Endothelial cell of hepatic sinusoid (primary cell): Measurements from ENCODE around the gene ANGPTL2.

Source experiments
- in situ Hi-C: cut with HindIII; loops from 2 replicates; pipeline ENCODE4 v1.10.0; 2017; ENCODE audit warnings: low sequenced_read_pairs

The ANGPTL2 gene

DNA sequence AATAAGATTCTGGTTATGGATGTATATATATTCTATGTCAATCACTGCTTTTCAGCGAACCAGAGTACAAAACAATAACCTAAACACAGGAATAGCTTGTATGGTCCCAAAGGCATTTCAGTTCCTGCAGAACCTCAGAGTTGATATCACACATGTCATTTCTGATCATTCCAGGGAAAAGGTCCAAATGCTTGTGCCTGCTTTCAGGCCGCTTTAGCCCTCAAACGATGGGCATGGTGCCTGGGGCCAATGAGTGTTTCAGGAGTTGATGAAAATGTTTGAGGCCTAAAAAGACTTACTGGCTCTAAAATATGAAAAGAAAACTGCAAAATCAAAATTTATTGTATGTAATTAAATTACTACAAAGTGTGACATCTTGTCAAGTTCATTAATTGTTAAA lies 22.8 kb downstream of the ANGPTL2 start:
- in situ Hi-C loops, result no loop called here

DNA sequence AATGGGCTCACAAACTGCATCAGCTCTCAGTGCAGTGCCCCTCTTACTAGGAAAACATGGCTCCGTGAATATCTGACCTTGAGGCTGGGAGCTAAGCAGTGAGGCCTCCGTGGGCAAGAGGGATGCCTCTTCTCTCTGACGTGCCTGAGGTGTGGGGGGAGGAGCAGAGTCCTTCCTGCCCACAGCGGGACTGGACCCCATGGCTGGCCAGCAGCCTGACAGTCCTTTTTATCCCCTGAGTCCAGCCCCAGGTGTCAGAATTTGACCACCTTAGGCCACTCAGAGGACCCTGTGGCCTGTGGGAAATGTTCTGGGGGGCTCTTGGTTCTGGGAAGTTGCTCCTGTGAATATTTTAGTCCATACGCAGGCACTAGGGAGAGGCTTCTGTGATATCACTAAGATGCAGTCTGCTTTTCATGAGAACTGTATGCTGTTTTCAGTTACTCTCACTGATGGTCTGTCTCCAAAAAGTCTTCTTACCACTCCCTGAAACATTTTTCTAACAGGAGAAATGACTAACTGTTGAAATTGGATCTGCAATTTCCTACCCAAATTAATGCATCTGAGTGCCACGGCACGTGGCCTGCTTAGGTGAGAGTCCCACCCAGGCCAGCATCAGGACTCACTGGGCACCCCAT lies 23.4 kb downstream of the ANGPTL2 start:
- in situ Hi-C loops, result no loop called here

GRCh38 chr9:127097683-127098082 lies 24.8 kb downstream of the ANGPTL2 start:
- in situ Hi-C loops, result no loop called here

DNA sequence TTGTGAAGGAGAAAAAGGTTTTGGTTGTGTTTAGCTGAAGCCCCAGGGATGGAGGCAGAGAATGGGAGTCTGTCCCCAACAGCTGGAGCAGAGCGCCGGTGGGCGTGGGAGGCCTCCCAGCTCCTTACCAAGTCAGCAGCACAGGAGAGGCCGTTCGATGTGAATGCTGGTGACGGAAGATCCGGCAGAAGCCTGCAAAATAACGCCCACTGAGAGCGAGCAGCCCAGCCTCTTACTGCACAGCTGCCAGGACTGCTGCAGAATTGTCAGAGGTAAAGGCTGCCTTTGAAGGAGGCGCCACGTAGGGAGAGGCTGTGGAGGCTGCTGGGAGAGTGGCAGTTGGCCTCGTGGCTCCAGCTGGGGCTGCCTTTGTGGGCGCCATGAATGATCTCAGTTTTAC lies 26.2 kb downstream of the ANGPTL2 start:
- in situ Hi-C loops, result no loop called here

- in situ Hi-C loops, result no loop called here
Measured at GRCh38 chr9:127095411-127095810, 27.0 kb downstream of the ANGPTL2 start.

- in situ Hi-C loops, result no loop called here
Measured at GRCh38 chr9:127093319-127094020, 29.0 kb downstream of the ANGPTL2 start.

DNA sequence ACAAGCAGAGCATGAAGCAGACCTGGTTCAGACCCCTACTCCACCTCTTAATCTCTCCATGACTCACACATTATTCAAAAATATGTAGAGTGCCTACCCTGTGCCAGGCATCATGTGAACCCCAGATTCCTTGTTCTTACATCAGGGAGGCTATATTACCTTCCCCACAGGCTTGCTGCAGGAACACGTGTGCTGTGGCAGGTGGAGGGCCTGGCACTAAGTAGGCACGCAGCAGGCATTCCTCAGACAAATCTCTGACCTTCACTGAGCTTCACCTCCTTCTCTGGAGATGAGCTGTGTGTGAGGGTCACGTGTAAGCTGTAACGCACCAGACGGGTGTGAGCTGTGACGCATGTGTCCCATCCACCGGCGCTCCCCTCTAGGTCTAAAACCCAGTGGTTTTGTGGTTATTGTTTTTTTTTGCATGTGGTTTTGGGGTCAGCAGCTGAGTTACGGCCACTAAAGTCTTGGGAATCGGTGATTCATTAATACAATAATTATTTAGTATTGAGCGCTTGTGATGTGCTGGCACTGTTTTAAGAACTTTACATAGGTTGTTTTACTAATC lies 30.3 kb downstream of the ANGPTL2 start:
- in situ Hi-C loops, result no loop called here

DNA sequence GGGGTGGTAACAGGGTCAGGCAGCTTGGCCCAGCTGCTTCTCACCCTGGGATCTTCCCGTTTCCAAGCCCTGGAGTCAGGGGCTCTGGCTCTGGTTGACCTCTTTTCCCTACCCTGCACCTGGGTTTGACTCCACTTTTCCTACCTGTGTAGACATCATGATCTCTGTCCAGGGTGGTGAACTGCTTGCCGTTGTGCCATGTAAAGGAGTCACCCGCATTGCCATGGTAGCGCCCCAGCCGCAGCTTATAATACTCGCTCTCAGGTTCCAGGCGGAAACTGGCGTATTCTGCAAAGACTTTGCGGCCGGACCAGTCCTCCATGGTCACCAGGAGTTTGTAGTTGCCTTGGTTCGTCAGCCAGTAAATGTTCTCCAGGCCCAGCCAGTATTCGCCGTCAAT lies 30.9 kb downstream of the ANGPTL2 start:
- in situ Hi-C loops, result no loop called here

DNA sequence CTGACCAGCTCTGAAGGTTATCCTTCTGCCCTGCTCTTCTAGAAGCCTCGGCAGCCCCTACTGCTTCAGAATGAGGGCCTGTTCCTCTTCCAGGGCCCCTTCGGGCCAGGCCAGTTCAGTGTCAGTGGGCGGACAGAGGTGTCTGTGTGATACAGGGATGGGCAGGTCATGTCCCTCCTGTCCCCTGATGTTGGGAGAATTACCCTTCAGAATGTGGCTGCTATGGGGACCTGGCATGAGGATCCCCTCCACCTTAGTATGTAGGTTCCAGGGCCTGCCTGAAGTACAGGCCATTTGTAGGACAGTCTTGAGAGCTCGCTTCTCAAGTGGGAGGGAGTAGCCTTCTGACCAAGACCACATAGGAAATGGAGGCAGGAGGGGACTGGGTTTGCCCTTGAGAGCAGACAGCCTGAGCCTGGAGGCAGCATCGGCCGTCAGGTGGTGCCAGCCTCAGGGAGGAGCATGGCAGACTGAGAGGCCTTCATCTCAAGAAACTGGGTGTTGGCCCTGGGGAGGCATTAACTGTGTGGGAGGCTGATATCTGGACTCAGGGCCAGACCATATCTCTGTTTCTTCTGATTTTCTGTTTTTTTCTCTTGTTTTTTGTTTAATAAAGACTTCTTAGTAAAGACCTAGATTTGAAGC lies 32.0 kb downstream of the ANGPTL2 start:
- in situ Hi-C loops, result no loop called here

DNA sequence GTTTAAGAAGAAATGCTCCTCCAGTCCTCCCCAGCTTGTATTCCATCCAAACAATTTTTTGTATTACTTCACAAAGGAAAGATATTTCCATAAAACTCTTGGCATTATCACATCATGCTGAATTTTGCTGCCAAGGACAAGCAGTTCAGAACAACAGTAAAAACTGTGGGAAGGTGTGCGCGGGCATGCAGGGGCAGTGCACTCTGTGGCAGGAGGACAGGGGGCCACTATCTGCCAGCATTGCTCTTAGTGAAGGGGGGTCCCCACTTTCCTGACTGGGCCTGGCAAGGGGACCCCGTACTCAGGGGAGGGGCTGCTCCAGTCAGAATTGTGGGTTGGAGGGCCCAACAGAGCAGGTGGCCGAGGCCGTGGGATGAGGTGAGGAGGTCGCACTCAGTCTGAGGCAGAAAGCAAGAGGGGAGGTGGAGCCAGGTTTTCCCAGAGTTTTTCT lies 32.8 kb downstream of the ANGPTL2 start:
- in situ Hi-C loops, result no loop called here

DNA sequence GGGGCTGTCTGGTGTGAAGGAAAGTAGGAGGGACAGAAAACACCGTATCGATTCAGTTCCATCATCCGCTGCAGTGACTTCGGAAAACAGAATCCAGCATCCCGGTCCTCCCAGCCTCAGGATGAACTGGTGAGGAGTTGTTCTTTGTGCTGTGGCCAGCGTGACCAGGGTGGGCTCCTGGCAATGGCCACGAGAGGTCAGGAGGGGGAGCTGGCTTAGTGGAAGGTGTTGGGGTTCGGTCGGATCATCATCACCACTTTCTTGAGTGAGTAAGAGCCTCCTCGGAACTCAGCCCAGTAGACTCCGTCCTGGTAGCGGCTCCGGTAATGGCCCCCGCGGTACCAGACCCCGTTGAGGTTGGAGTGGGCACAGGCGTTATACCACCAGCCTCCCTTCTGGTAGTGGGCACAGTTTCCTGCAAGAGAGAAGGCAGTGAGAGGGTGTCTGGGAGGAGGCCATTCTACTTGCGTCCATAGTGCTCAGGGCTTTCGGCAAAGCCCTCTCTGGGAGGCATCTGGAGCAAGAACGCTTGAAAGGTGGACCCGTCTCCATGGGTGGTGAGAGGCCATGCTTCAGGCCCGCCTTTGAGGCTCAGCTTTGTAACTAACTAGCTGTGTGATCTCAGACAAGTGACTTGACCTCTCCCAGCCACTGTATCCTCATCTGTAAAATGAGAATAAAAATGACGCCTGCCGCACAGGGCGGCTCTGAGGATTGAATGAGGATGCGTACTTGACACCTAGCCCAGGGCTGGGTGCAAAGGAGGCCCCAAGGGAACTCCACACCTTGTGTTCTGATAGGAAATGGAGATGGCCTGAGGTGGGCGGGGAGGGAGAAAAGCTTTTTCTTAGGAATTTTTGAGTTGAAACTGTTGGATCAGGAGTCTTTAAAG lies 33.5 kb downstream of the ANGPTL2 start:
- in situ Hi-C loops, result no loop called here

- in situ Hi-C loops, result no loop called here
Measured at GRCh38 chr9:127087836-127088235, 34.6 kb downstream of the ANGPTL2 start.

GRCh38 chr9:127087411-127087810 lies 35.0 kb downstream of the ANGPTL2 start:
- in situ Hi-C loops, result no loop called here

DNA sequence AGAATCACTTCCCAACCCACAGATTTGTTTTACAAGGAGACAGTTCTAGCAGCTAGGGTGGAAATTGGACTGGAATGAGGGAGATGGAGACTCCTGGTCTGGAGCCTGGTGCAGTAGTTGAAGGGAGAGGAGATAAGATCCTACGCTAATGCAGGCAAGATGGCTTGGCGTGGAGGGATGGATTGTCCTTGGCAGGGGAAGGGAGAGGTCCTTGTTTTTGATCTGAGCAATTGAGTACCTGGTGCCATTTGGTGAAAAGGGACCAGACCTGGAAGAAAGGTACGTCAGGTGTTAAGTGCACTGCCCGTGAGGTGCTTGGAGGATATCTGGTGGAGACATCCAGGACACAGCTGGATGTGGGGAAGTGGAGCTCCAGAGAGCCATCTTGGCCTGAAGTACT lies 35.7 kb downstream of the ANGPTL2 start:
- in situ Hi-C loops, result no loop called here

GRCh38 chr9:127085186-127085585 lies 37.2 kb downstream of the ANGPTL2 start:
- in situ Hi-C loops, result no loop called here

DNA sequence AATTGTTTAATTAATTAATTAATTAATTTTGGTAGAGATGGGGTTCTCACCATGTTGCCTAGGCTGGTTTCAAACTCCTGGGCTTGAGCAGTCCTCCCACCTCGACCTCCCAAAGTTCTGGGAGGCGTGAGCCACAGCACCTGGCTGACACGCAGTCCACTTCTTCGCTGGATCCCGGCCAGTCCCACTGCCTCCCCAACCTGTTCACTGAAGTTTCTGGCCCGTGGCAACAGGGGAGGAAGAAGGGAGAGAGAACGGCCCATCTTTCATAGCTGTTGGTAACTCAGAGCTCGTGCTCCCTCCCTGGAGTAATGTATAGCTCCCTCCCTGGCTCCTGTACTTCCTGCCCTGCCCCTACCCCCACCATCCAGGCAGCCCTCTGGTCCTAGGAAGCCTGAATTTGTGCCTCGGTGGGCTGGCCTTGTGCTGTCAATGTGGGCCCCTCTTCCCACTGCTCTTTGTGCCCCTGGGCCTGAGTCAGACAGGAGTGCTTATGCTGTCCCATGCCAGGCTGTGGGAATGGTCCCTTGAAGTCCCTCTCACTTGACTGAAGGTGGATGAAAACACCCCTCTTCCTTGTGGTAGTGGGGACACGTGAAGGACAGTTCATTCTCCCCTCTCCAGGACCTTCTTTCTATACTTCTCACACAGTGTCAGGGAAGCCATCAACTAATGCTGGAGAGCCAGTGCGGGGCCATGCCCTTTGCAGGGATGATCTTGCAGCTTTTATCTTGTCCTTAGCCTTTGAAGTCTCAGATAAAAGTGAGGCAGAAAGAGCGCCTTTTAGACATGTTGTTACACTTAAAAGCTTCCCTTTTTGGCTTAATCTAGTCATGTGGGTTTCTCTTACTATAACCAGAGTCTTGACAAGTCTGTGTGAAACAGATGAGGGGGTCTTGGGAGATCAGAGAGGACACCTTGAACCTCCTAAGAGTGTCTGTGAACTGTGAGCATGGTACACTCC lies 38.1 kb downstream of the ANGPTL2 start:
- in situ Hi-C loops, result no loop called here

DNA sequence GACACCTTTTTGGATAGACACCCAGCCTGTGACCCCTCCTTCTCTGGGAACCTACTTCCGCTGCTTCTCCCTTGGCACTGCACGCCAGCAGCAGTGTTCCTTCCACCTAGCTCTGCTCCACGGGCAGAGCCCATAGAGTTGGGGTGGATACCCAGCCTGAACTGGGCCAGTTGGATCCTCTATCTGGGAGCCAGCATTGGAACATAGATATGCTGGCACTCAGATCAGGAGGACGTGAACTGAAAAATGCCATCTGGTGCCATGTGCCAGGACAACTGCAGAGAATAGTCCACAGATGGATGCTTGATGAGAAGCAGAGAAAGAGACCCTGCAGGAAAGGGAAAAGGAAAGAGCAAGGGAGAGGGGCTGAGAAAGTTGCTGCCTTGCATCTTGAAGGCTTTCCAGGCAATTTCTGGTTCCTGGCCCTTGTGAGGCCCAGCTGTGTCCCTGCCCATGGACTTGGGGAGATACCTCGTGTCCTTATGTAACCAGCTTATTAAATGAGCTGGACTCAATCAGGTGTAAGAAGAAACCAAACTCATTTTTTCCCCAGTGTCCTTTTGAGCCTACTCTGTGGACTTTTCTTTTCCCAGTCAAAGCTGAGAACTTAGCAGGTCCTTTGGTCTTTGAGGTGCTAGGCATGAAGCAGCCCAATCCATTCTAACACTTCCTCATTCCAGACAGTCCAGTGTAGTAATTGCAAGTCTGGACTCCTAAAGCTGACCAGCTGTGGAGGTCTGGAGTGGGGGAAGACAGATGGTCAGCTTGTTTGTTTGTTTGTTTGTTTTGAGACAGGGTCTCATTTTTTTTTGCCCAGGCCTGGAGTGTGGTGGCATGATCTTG lies 39.1 kb downstream of the ANGPTL2 start:
- in situ Hi-C loops, result no loop called here

- in situ Hi-C loops, result no loop called here
Measured at GRCh38 chr9:127081250-127082185, 40.9 kb downstream of the ANGPTL2 start.
